HEK293 (cell line): ENCODE measurements around the gene CMBL.

Source experiments
- HOXA7 ChIP-seq: sonication (generic); formaldehyde crosslinking; IDR thresholded peaks from 2 replicates; pipeline ENCODE4 v1.8.1; 2022; ENCODE audit warnings: missing genetic modification reagents, borderline replicate concordance
- REST ChIP-seq: fragments of 450-650 bp; formaldehyde crosslinking; IDR thresholded peaks from 2 replicates; pipeline ENCODE4 v1.5.1; 2016; ENCODE audit warnings: missing biosample characterization, missing genetic modification characterization
- SALL2 ChIP-seq: fragments of 450-650 bp; formaldehyde crosslinking; IDR thresholded peaks from 2 replicates; pipeline ENCODE4 v1.5.0; 2017; ENCODE audit warnings: missing biosample characterization, mild to moderate bottlenecking, missing genetic modification characterization, borderline replicate concordance
- YY1 ChIP-seq: fragments of 450-650 bp; formaldehyde crosslinking; IDR thresholded peaks from 2 replicates; pipeline ENCODE4 v1.5.1; 2018; ENCODE audit warnings: missing biosample characterization, missing genetic modification characterization
- ZBTB20 ChIP-seq: fragments of 450-650 bp; formaldehyde crosslinking; IDR thresholded peaks from 2 replicates; pipeline ENCODE4 v1.5.1; 2016; ENCODE audit warnings: missing biosample characterization, missing genetic modification characterization
- ZNF121 ChIP-seq: fragments of 450-650 bp; formaldehyde crosslinking; IDR thresholded peaks from 2 replicates; pipeline ENCODE4 v1.5.1; 2016; ENCODE audit warnings: missing biosample characterization, missing genetic modification characterization
- ZNF26 ChIP-seq: fragments of 450-650 bp; formaldehyde crosslinking; IDR thresholded peaks from 2 replicates; pipeline ENCODE4 v1.5.1; 2016; ENCODE audit warnings: missing biosample characterization, missing genetic modification characterization
- ZNF274 ChIP-seq, 2 experiments: fragments of 200-500 bp in 1 of 2; fragments of 450-650 bp in 1 of 2; sonication (Bioruptor generic) in 1 of 2; formaldehyde crosslinking in 1 of 2; IDR thresholded peaks; 2 replicates each; pipeline versions ENCODE4 v1.5.1 to v1.6.1; 2014 to 2016; ENCODE audit warnings: borderline replicate concordance in 1 of 2, inconsistent platforms in 1 of 2, low read length in 1 of 2, missing biosample characterization in 1 of 2, missing genetic modification characterization in 1 of 2
- ZNF37A ChIP-seq: fragments of 450-650 bp; IDR thresholded peaks from 2 replicates; pipeline ENCODE4 v1.5.1; 2018; ENCODE audit warnings: missing biosample characterization, missing genetic modification characterization
- ZNF48 ChIP-seq: fragments of 450-650 bp; formaldehyde crosslinking; IDR thresholded peaks from 2 replicates; pipeline ENCODE4 v1.5.1; 2016; ENCODE audit warnings: missing biosample characterization, missing genetic modification characterization
- ZNF658 ChIP-seq: fragments of 450-650 bp; formaldehyde crosslinking; IDR thresholded peaks from 2 replicates; pipeline ENCODE4; 2016; ENCODE audit warnings: missing biosample characterization, missing genetic modification characterization
- ZNF785 ChIP-seq: fragments of 450-650 bp; formaldehyde crosslinking; IDR thresholded peaks from 2 replicates; pipeline ENCODE4 v1.5.1; 2016; ENCODE audit warnings: missing biosample characterization, missing genetic modification characterization
- TF ChIP-seq, protein P1 (sequence below): fragments of 450-650 bp; formaldehyde crosslinking; IDR thresholded peaks from 2 replicates; pipeline ENCODE4 v1.5.1; 2016; ENCODE audit warnings: missing biosample characterization, missing genetic modification characterization
- TF ChIP-seq, protein P2 (sequence below): fragments of 450-650 bp; formaldehyde crosslinking; IDR thresholded peaks from 2 replicates; pipeline ENCODE4 v1.5.1; 2016; ENCODE audit warnings: missing biosample characterization, missing genetic modification characterization

DNA sequence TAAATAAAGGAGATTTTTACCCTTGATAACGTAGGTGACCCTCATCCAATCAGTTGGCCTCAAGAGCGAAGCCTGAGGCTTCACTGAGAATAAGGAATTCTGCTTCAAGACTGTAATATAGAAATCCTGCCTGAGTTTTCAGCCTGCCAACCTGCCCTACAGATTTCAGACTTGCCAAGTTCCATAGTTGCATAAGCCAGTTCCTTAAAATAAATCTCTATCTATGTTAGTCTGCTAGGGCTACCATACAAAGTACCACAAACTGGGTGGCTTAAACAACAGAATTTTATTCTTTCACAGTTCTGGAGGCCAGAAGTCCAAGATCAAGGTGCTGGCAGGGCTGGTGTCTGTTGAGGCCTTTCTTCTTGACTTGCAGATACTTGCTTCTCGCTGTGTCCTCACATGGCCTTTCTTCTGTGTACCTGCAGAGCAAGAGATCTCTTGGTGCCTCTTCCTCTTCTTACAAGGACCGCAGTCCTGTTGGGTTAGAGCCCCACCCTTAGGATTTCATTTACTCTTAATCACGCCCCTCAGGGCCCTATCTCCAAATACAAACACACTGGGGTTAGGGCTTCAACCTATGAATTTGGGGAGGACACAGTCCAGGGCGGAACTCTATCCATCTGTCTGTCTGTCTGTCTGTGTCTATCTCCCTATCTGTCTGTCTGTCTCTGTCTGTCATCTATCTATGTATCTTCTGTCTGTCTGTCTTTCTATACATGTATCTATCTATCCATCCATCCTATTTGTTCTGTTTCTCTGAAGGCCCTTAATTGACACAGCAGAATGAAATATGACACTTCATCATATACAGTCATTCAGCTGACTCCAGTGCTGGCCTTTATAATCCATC lies 17.0 kb upstream of the CMBL start:
- TF ChIP-seq ZNF658 (tag by site-specific recombination) (no peak), YY1 (tag by site-specific recombination) (no peak), ZNF26 (tag by site-specific recombination) (no peak), ZNF274 (IDR thresholded peaks at IDR 0.05; ENCODE audit: low read length) (no peak), ZNF274 (tag by site-specific recombination; IDR thresholded peaks at IDR 0.05; ENCODE audit: borderline replicate concordance) (no peak), ZNF121 (no peak), SALL2 (tag by site-specific recombination) (no peak), ZBTB20 (tag by site-specific recombination) (no peak), REST (tag by site-specific recombination) (no peak), ZNF785 (no peak), ZNF48 (tag by site-specific recombination) (no peak), HOXA7 (CRISPR knock-in tag) (no peak), ZNF37A (no peak)
- TF ChIP-seq, protein P1, sequence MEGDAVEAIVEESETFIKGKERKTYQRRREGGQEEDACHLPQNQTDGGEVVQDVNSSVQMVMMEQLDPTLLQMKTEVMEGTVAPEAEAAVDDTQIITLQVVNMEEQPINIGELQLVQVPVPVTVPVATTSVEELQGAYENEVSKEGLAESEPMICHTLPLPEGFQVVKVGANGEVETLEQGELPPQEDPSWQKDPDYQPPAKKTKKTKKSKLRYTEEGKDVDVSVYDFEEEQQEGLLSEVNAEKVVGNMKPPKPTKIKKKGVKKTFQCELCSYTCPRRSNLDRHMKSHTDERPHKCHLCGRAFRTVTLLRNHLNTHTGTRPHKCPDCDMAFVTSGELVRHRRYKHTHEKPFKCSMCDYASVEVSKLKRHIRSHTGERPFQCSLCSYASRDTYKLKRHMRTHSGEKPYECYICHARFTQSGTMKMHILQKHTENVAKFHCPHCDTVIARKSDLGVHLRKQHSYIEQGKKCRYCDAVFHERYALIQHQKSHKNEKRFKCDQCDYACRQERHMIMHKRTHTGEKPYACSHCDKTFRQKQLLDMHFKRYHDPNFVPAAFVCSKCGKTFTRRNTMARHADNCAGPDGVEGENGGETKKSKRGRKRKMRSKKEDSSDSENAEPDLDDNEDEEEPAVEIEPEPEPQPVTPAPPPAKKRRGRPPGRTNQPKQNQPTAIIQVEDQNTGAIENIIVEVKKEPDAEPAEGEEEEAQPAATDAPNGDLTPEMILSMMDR (tag by site-specific recombination): no peak
- TF ChIP-seq, protein P2, sequence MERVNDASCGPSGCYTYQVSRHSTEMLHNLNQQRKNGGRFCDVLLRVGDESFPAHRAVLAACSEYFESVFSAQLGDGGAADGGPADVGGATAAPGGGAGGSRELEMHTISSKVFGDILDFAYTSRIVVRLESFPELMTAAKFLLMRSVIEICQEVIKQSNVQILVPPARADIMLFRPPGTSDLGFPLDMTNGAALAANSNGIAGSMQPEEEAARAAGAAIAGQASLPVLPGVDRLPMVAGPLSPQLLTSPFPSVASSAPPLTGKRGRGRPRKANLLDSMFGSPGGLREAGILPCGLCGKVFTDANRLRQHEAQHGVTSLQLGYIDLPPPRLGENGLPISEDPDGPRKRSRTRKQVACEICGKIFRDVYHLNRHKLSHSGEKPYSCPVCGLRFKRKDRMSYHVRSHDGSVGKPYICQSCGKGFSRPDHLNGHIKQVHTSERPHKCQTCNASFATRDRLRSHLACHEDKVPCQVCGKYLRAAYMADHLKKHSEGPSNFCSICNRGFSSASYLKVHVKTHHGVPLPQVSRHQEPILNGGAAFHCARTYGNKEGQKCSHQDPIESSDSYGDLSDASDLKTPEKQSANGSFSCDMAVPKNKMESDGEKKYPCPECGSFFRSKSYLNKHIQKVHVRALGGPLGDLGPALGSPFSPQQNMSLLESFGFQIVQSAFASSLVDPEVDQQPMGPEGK (tag by site-specific recombination): no peak
